ENCODE data around the gene NEK3.
"Not testable (repeated sequence)": the region's sequence is repeated elsewhere in the genome, so short reads cannot be mapped to it uniquely, and the experiment has no call there.

The NEK3 gene

GRCh38 chr13:52118095-52118494 is 41.3 kb downstream of the NEK3 start:
- DNase-seq (ENCODE audit: low read depth) = no peak

- DNase-seq (ENCODE audit: low read depth) = no peak
Measured at GRCh38 chr13:52112591-52112990, 46.8 kb downstream of the NEK3 start.

GRCh38 chr13:52109116-52109670 is 50.2 kb downstream of the NEK3 start:
- DNase-seq (ENCODE audit: low read depth) = no peak

GRCh38 chr13:52105841-52106240 is 53.6 kb downstream of the NEK3 start:
- DNase-seq (ENCODE audit: low read depth) = no peak

- DNase-seq (ENCODE audit: low read depth) = no peak
Measured at GRCh38 chr13:52104624-52105023, 54.8 kb downstream of the NEK3 start.

GRCh38 chr13:52103386-52103785 is 56.0 kb downstream of the NEK3 start:
- DNase-seq (ENCODE audit: low read depth) = no peak

- not testable (repeated sequence) for DNase-seq (ENCODE audit: low read depth)
Measured at GRCh38 chr13:52102423-52102822, 57.0 kb downstream of the NEK3 start.

- DNase-seq (ENCODE audit: low read depth) = no peak
Measured at GRCh38 chr13:52097197-52097596, 62.2 kb downstream of the NEK3 start.

- DNase-seq (ENCODE audit: low read depth) = no peak
Measured at GRCh38 chr13:52096748-52097147, 62.6 kb downstream of the NEK3 start.

- no peak for DNase-seq (ENCODE audit: low read depth)
Measured at GRCh38 chr13:52096062-52096461, 63.3 kb downstream of the NEK3 start.

- DNase-seq (ENCODE audit: low read depth) = no peak
Measured at GRCh38 chr13:52092087-52092486, 67.3 kb downstream of the NEK3 start.

- DNase-seq (ENCODE audit: low read depth) = no peak
Measured at GRCh38 chr13:52091473-52091872, 67.9 kb downstream of the NEK3 start.

- peak; percentile 38 for DNase-seq (ENCODE audit: low read depth)
Measured at GRCh38 chr13:52085421-52085820, 74.0 kb downstream of the NEK3 start.

- DNase-seq (ENCODE audit: low read depth) = not testable (repeated sequence)
Measured at GRCh38 chr13:52084981-52085380, 74.4 kb downstream of the NEK3 start.

Measured in stromal cell of bone marrow (primary cell).